ENCODE results near the gene DBI.

- TF ChIP-seq POLR2A (IDR thresholded peaks at IDR 0.05; ENCODE audit: low read depth, low read length) (no peak), POLR2AphosphoS5 (IDR thresholded peaks at IDR 0.05; ENCODE audit: low read depth, low read length) (no peak), TAF1 (IDR thresholded peaks at IDR 0.05; ENCODE audit: borderline replicate concordance, low read depth, low read length) (no peak)
These were observed 43.3 kb upstream of the DBI start for GRCh38 chr2:119323459-119323858.

Data from GM12892 (cell line).